ENCODE data around the gene DLG1.

DLG1 gene

GRCh38 chr3:197249542-197249941, 48.9 kb downstream of the DLG1 start:
- no peak overlapping the region for H3K4me3 Mint-ChIP-seq
- peaks cover 35% of the 10 kb centered on the region for H3K4me1 Mint-ChIP-seq
- peaks cover 8% of the 10 kb centered on the region for H3K9me3 Mint-ChIP-seq
- H3K36me3 Mint-ChIP-seq = peaks cover 47% of the 10 kb centered on the region
- H3K27ac Mint-ChIP-seq = no peak overlapping the region
- H3K27me3 Mint-ChIP-seq = no peaks in the 10 kb centered on the region

- H3K9me3 Mint-ChIP-seq = peaks cover 13% of the 10 kb centered on the region
- no peaks in the 10 kb centered on the region for H3K27me3 Mint-ChIP-seq
- no peak overlapping the region for H3K4me3 Mint-ChIP-seq
- peaks cover 23% of the 10 kb centered on the region for H3K4me1 Mint-ChIP-seq
- no peak overlapping the region for H3K27ac Mint-ChIP-seq
- H3K36me3 Mint-ChIP-seq = peaks cover 58% of the 10 kb centered on the region
These were observed 50.1 kb downstream of the DLG1 start for GRCh38 chr3:197248341-197248740.

GRCh38 chr3:197244751-197245150, 53.7 kb downstream of the DLG1 start:
- no peak overlapping the region for H3K27ac Mint-ChIP-seq
- no peak overlapping the region for H3K4me3 Mint-ChIP-seq
- H3K9me3 Mint-ChIP-seq = peaks cover 28% of the 10 kb centered on the region
- H3K36me3 Mint-ChIP-seq = peaks cover 67% of the 10 kb centered on the region
- no peaks in the 10 kb centered on the region for H3K27me3 Mint-ChIP-seq
- peaks cover 23% of the 10 kb centered on the region for H3K4me1 Mint-ChIP-seq

GRCh38 chr3:197242784-197243432, 55.5 kb downstream of the DLG1 start:
- H3K9me3 Mint-ChIP-seq = peaks cover 25% of the 10 kb centered on the region
- peaks cover 42% of the 10 kb centered on the region for H3K4me1 Mint-ChIP-seq
- H3K27me3 Mint-ChIP-seq = no peaks in the 10 kb centered on the region
- H3K36me3 Mint-ChIP-seq = peaks cover 58% of the 10 kb centered on the region
- no peak overlapping the region for H3K4me3 Mint-ChIP-seq
- no peak overlapping the region for H3K27ac Mint-ChIP-seq

- Mint-ChIP-seq H3K36me3 (peaks cover 56% of the 10 kb centered on the region), H3K9me3 (peaks cover 25% of the 10 kb centered on the region), H3K4me3 (no peak overlapping the region), H3K4me1 (peaks cover 57% of the 10 kb centered on the region), H3K27me3 (no peaks in the 10 kb centered on the region), H3K27ac (no peak overlapping the region)
These were observed 57.2 kb downstream of the DLG1 start for GRCh38 chr3:197241173-197241572.

- H3K27ac Mint-ChIP-seq = no peak overlapping the region
- H3K9me3 Mint-ChIP-seq = peaks cover 23% of the 10 kb centered on the region
- H3K4me3 Mint-ChIP-seq = no peak overlapping the region
- H3K4me1 Mint-ChIP-seq = peaks cover 64% of the 10 kb centered on the region
- H3K36me3 Mint-ChIP-seq = peaks cover 55% of the 10 kb centered on the region
- no peaks in the 10 kb centered on the region for H3K27me3 Mint-ChIP-seq
These were observed 58.6 kb downstream of the DLG1 start for GRCh38 chr3:197239857-197240256.

GRCh38 chr3:197238842-197239241, 59.6 kb downstream of the DLG1 start:
- H3K27me3 Mint-ChIP-seq = no peaks in the 10 kb centered on the region
- H3K9me3 Mint-ChIP-seq = peaks cover 15% of the 10 kb centered on the region
- peaks cover 74% of the 10 kb centered on the region for H3K4me1 Mint-ChIP-seq
- peaks cover 54% of the 10 kb centered on the region for H3K36me3 Mint-ChIP-seq
- no peak overlapping the region for H3K4me3 Mint-ChIP-seq
- peak overlapping the region; percentile 46 for H3K27ac Mint-ChIP-seq

- Mint-ChIP-seq H3K9me3 (peaks cover 15% of the 10 kb centered on the region), H3K4me3 (no peak overlapping the region), H3K4me1 (peaks cover 76% of the 10 kb centered on the region), H3K36me3 (peaks cover 46% of the 10 kb centered on the region), H3K27ac (no peak overlapping the region), H3K27me3 (no peaks in the 10 kb centered on the region)
These were observed 60.5 kb downstream of the DLG1 start for GRCh38 chr3:197237897-197238296.

- peaks cover 36% of the 10 kb centered on the region for H3K36me3 Mint-ChIP-seq
These were observed 62.0 kb downstream of the DLG1 start for GRCh38 chr3:197236362-197236761.

GRCh38 chr3:197234947-197235914, 63.2 kb downstream of the DLG1 start:
- Mint-ChIP-seq H3K36me3 (peaks cover 28% of the 10 kb centered on the region), H3K4me3 (no peak overlapping the region), H3K4me1 (peaks cover 78% of the 10 kb centered on the region)

More at GRCh38 chr3:197236362-197236761, 62.0 kb downstream of the DLG1 start:
- Mint-ChIP-seq H3K4me1 (peaks cover 81% of the 10 kb centered on the region), H3K9me3 (peaks cover 10% of the 10 kb centered on the region), H3K4me3 (no peak overlapping the region), H3K27ac (no peak overlapping the region), H3K27me3 (no peaks in the 10 kb centered on the region)

GRCh38 chr3:197231321-197231720, 67.1 kb downstream of the DLG1 start:
- H3K9me3 Mint-ChIP-seq = no peaks in the 10 kb centered on the region
- no peak overlapping the region for H3K4me3 Mint-ChIP-seq
- H3K27ac Mint-ChIP-seq = no peak overlapping the region
- H3K27me3 Mint-ChIP-seq = no peaks in the 10 kb centered on the region
- H3K4me1 Mint-ChIP-seq = peaks cover 65% of the 10 kb centered on the region
- peaks cover 17% of the 10 kb centered on the region for H3K36me3 Mint-ChIP-seq

More at GRCh38 chr3:197234947-197235914, 63.2 kb downstream of the DLG1 start:
- Mint-ChIP-seq H3K27ac (no peak overlapping the region), H3K9me3 (no peaks in the 10 kb centered on the region), H3K27me3 (no peaks in the 10 kb centered on the region)

GRCh38 chr3:197229836-197230235, 68.6 kb downstream of the DLG1 start:
- Mint-ChIP-seq H3K4me3 (no peak overlapping the region), H3K9me3 (no peaks in the 10 kb centered on the region), H3K27ac (no peak overlapping the region), H3K27me3 (no peaks in the 10 kb centered on the region), H3K36me3 (peaks cover 8% of the 10 kb centered on the region), H3K4me1 (peaks cover 71% of the 10 kb centered on the region)

GRCh38 chr3:197229178-197229577, 69.2 kb downstream of the DLG1 start:
- H3K9me3 Mint-ChIP-seq = no peaks in the 10 kb centered on the region
- H3K4me1 Mint-ChIP-seq = peaks cover 64% of the 10 kb centered on the region
- H3K27ac Mint-ChIP-seq = no peak overlapping the region
- H3K36me3 Mint-ChIP-seq = peaks cover 2% of the 10 kb centered on the region
- no peak overlapping the region for H3K4me3 Mint-ChIP-seq
- H3K27me3 Mint-ChIP-seq = no peaks in the 10 kb centered on the region

- peaks cover 65% of the 10 kb centered on the region for H3K4me1 Mint-ChIP-seq
- H3K27ac Mint-ChIP-seq = no peak overlapping the region
- H3K9me3 Mint-ChIP-seq = no peaks in the 10 kb centered on the region
- H3K27me3 Mint-ChIP-seq = no peaks in the 10 kb centered on the region
- no peak overlapping the region for H3K4me3 Mint-ChIP-seq
- H3K36me3 Mint-ChIP-seq = no peaks in the 10 kb centered on the region
These were observed 70.4 kb downstream of the DLG1 start for GRCh38 chr3:197227780-197228574.

GRCh38 chr3:197226179-197226578, 72.2 kb downstream of the DLG1 start:
- peaks cover 69% of the 10 kb centered on the region for H3K4me1 Mint-ChIP-seq

More at GRCh38 chr3:197226179-197226578, 72.2 kb downstream of the DLG1 start:
- Mint-ChIP-seq H3K36me3 (no peaks in the 10 kb centered on the region), H3K27ac (no peak overlapping the region), H3K9me3 (no peaks in the 10 kb centered on the region), H3K27me3 (no peaks in the 10 kb centered on the region), H3K4me3 (no peak overlapping the region)
